Measurements from ENCODE around the gene SERBP1.

SERBP1 gene

DNA sequence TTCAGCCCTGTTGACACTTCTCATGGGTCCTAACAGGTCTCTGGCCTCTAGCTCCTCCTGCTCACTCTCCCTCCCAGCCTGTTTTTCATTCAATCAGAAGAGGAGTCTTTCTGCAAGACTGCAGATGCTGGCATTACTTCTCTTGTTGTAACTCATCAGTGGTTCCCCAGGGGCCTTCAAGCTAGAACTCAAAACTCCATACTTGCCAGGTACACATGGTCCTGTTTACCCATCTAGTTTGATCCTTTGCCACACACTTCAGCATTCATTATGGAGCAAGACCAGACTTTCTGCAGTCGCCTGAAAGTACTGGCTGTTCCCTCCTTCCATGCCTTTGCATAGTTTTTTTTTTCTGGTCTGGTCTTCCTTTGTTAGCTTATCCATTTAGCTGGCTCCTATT lies 47.9 kb downstream of the SERBP1 start:
- Mint-ChIP-seq H3K27me3 (no peaks in the 10 kb centered on the region), H3K27ac (no peak overlapping the region), H3K9me3 (peaks cover 30% of the 10 kb centered on the region), H3K36me3 (ENCODE audit: low read depth) (peaks cover 7% of the 10 kb centered on the region), H3K4me1 (ENCODE audit: low read depth) (no peaks in the 10 kb centered on the region), H3K4me3 (no peak overlapping the region)
- intact Hi-C loops (cut with micrococcal nuclease), result no loop called here

DNA sequence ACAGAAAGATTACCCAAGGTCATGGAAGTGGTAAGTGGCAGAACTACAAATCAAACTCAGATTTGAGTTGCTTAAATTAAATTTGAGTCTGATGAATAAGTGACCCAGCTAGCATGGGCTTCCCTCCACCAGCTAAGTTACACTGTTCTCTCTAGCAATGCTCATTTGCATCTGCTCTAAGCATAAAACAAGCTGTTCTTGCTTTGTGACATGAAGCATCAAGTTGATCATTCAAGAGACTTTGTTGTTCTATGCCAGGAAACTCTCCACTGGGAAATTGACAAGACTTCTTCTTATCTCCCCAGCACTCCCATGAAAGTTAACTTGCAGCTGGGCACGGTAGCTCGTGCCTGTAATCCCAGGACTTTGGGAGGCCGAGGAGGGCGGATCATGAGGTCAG lies 49.0 kb downstream of the SERBP1 start:
- peaks cover 7% of the 10 kb centered on the region for H3K36me3 Mint-ChIP-seq (ENCODE audit: low read depth)
- no peaks in the 10 kb centered on the region for H3K4me1 Mint-ChIP-seq (ENCODE audit: low read depth)
- intact Hi-C loops (cut with micrococcal nuclease), result no loop called here
- H3K9me3 Mint-ChIP-seq, result peaks cover 30% of the 10 kb centered on the region
- no peaks in the 10 kb centered on the region for H3K27me3 Mint-ChIP-seq
- H3K4me3 Mint-ChIP-seq, result no peak overlapping the region
- no peak overlapping the region for H3K27ac Mint-ChIP-seq

DNA sequence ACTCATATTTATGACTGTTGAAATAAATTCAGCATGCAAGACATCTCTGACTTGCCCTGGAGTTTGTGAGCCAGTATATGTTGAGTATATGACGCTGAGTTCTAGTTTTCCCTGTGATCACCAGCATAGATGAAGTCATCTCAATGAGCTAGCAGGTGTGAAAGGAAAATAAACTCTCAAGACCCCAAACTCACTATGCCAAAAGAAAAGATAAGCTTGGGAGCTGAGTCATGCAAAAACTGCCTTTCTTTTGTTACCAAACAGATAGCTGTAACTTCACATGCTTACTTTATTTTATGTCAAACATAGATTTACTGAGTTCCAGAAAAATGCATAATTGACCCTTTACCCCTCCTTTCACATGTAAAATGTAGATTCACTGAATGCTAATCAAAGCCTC lies 52.9 kb downstream of the SERBP1 start:
- H3K36me3 Mint-ChIP-seq (ENCODE audit: low read depth), result no peaks in the 10 kb centered on the region
- no peak overlapping the region for H3K4me3 Mint-ChIP-seq

DNA sequence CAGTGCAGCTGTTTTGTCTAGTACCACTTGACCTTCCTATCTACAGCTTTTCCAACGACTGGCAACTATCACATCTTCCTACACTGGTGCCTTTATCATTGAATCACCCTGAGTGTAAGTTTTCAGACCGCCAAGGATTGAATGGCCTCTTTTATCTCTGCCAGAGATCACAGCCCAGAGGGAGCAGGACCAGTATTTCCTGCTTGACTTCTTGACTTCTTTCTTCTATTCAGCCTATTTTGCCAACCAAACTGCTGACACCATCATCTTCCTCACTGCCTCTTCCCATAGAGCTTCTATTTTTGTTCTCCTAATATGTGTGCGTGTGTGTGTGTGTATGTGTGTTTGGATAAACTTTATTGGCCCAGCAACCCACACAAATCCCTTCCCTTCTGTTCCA lies 53.8 kb downstream of the SERBP1 start:
- no peak overlapping the region for H3K27ac Mint-ChIP-seq
- no peaks in the 10 kb centered on the region for H3K27me3 Mint-ChIP-seq
- no peaks in the 10 kb centered on the region for H3K9me3 Mint-ChIP-seq
- H3K36me3 Mint-ChIP-seq (ENCODE audit: low read depth), result no peaks in the 10 kb centered on the region
- no peaks in the 10 kb centered on the region for H3K4me1 Mint-ChIP-seq (ENCODE audit: low read depth)
- intact Hi-C loops (cut with micrococcal nuclease), result no loop called here
- H3K4me3 Mint-ChIP-seq, result no peak overlapping the region

More for the DNA sequence above, 52.9 kb downstream of the SERBP1 start:
- intact Hi-C loops (cut with micrococcal nuclease), result no loop called here
- no peak overlapping the region for H3K27ac Mint-ChIP-seq
- H3K4me1 Mint-ChIP-seq (ENCODE audit: low read depth), result no peaks in the 10 kb centered on the region
- H3K9me3 Mint-ChIP-seq, result no peaks in the 10 kb centered on the region
- no peaks in the 10 kb centered on the region for H3K27me3 Mint-ChIP-seq

DNA sequence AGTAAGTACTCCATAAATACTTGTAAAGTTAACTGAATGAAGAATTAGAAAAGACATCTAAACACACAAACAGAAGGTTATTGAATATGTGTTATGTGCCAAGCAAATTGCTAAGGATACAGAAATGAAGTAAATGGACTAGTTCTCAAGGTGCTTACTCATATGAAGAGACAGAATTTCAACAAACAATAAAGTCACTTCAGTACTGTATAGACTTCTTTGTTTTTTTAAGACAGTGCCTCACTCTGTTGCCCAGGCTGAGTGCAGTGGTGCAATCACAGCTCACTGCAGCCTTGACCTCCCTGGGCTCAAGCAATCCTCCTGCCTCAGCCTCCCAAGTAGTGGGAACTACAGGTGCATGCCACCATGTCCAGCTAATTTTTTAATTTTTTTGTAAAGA lies 57.3 kb downstream of the SERBP1 start:
- no peaks in the 10 kb centered on the region for H3K36me3 Mint-ChIP-seq (ENCODE audit: low read depth)
- H3K9me3 Mint-ChIP-seq, result no peaks in the 10 kb centered on the region

DNA sequence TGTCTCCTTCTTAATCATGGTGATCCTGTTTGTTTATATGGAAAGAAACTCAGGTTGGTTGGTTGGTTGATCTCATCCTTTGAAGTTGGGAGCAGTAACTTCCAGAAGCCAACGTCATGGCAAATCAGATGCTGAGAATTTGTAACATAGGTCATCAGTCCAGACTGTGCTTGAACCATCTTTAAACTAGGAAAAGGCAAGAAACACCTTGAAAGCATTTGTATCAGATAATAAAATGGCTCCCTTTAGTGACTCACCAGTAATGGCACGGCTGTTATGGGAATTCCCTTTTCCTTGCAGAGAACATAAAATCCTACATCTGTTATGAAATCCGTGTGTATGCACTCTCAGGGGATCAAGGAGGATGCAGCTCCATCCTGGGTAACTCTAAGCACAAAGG lies 58.1 kb downstream of the SERBP1 start:
- H3K4me1 Mint-ChIP-seq (ENCODE audit: low read depth), result no peaks in the 10 kb centered on the region
- no peaks in the 10 kb centered on the region for H3K9me3 Mint-ChIP-seq
- no peaks in the 10 kb centered on the region for H3K27me3 Mint-ChIP-seq
- H3K27ac Mint-ChIP-seq, result no peak overlapping the region
- intact Hi-C loops (cut with micrococcal nuclease), result no loop called here
- no peak overlapping the region for H3K4me3 Mint-ChIP-seq
- no peaks in the 10 kb centered on the region for H3K36me3 Mint-ChIP-seq (ENCODE audit: low read depth)

More for the DNA sequence above, 57.3 kb downstream of the SERBP1 start:
- H3K27me3 Mint-ChIP-seq, result no peaks in the 10 kb centered on the region
- H3K27ac Mint-ChIP-seq, result no peak overlapping the region
- intact Hi-C loops (cut with micrococcal nuclease), result no loop called here
- no peak overlapping the region for H3K4me3 Mint-ChIP-seq
- no peaks in the 10 kb centered on the region for H3K4me1 Mint-ChIP-seq (ENCODE audit: low read depth)

DNA sequence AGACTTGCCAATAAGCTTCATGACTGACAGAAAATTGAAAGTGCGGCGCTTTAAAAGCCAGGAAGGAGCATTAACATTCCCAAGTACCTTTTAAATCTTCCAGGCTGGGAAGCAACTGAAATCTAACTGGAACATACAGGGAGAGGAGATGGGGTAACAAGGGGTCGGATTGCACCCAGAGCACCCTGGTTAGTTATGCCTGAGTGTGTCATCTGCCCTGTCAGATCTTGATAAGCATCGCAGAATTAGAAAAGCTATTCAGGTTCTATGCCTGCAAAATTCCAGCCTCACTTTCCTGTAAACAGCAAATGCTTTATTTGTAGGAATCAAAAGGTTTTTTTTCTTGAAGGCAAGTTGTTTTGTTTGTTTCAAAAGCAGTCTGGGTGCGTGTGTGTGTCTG lies 58.5 kb downstream of the SERBP1 start:
- intact Hi-C loops (cut with micrococcal nuclease), result no loop called here
- Mint-ChIP-seq H3K4me3 (no peak overlapping the region), H3K27me3 (no peaks in the 10 kb centered on the region), H3K27ac (no peak overlapping the region), H3K4me1 (ENCODE audit: low read depth) (no peaks in the 10 kb centered on the region), H3K9me3 (no peaks in the 10 kb centered on the region), H3K36me3 (ENCODE audit: low read depth) (no peaks in the 10 kb centered on the region)

DNA sequence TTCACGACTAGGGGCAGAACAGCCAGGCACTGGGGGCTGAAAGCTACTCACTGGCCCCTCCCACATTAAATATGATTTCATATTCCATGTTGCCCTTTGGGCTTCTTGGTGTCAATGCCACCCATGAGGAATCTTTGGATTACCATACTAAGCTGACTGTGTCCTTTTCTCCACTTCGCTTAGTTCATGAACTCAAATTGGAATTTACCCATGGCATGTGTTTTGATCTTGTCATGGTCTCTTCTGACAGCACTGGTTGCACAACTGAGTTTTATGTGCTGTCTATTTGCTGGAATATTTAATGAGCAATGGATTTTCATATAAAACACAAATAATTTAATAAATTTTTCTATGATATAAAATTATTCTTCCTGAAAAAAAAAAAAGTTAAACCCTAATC lies 59.2 kb downstream of the SERBP1 start:
- Mint-ChIP-seq H3K4me3 (no peak overlapping the region), H3K4me1 (ENCODE audit: low read depth) (no peaks in the 10 kb centered on the region), H3K27ac (no peak overlapping the region), H3K9me3 (no peaks in the 10 kb centered on the region), H3K36me3 (ENCODE audit: low read depth) (no peaks in the 10 kb centered on the region), H3K27me3 (no peaks in the 10 kb centered on the region)
- intact Hi-C loops (cut with micrococcal nuclease), result no loop called here

DNA sequence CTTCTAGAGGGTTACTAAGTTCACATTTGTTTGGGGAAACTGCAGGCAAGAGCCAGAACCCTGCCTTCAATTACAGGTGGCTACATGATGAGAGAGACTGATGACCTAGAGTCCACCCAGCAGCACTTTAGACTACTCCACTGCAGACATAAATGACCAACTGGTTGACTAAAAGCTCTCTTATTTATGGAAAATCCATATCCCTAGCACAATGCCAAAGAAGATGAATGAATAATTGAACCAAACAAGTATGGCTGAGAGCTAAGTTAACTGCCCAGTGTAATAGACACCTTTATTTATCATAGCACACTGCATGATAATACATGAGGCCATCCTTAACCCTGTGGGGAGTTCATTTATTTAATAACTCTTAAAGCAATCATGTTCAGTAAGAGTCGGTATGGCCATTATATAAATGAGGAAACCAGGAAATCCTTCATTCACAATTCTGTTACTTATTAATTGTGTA lies 62.1 kb downstream of the SERBP1 start:
- H3K36me3 Mint-ChIP-seq (ENCODE audit: low read depth), result no peaks in the 10 kb centered on the region
- no peak overlapping the region for H3K27ac Mint-ChIP-seq

DNA sequence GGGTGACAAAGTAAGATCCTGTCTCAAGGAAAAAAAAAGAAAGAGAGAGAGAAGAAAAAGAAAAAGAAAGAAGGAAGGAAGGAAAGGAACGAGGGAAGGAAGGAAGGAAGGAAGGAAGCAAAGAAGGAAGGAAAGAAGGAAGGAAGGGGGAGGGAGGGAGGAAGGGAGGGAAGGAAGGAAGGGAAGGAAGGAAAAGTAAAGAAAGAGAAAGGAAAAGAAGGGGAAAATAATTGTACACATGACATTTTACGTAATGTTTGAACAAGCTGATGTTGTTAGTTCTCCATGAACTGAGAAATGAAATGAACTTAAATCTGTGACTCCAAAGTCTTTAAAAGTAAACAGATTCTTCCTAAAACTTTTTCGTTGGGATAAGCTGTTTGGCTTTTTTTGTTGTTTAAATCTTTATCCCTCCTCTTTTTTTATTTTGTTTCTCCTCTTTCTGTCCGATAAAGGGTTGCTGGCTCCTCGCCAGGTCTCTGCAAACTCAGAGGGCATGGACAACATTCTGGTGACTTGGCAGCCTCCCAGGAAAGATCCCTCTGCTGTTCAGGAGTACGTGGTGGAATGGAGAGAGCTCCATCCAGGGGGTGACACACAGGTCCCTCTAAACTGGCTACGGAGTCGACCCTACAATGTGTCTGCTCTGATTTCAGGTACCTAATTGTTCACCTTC lies 62.7 kb downstream of the SERBP1 start:
- Mint-ChIP-seq H3K27ac (no peak overlapping the region), H3K4me1 (ENCODE audit: low read depth) (no peaks in the 10 kb centered on the region), H3K9me3 (no peaks in the 10 kb centered on the region), H3K4me3 (no peak overlapping the region), H3K36me3 (ENCODE audit: low read depth) (no peaks in the 10 kb centered on the region), H3K27me3 (no peaks in the 10 kb centered on the region)
- intact Hi-C loops (cut with micrococcal nuclease), result no loop called here

More for the DNA sequence above, 62.1 kb downstream of the SERBP1 start:
- Mint-ChIP-seq H3K4me3 (no peak overlapping the region), H3K27me3 (no peaks in the 10 kb centered on the region), H3K9me3 (no peaks in the 10 kb centered on the region), H3K4me1 (ENCODE audit: low read depth) (no peaks in the 10 kb centered on the region)
- intact Hi-C loops (cut with micrococcal nuclease), result no loop called here

DNA sequence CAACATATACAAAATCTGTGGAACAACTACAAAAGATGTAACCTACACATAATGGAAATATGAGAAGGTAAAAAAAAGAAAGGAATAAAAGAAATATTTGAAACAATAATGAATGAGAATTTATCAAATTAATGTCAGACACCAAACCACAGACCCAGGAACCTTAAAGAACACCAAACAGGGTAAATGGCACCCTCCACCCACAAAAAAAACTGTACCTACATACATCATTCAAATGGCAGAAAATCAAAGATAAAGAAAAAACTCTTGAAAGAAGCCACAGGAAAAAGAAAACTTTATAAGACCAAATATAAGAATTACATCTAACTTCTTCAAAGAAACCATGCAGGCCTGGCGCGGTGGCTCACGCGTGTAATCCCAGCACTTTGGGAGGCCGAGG lies 68.6 kb downstream of the SERBP1 start:
- H3K4me3 Mint-ChIP-seq, result no peak overlapping the region
- no peak overlapping the region for H3K27ac Mint-ChIP-seq
- H3K9me3 Mint-ChIP-seq, result no peaks in the 10 kb centered on the region
- no peaks in the 10 kb centered on the region for H3K36me3 Mint-ChIP-seq (ENCODE audit: low read depth)
- no peaks in the 10 kb centered on the region for H3K4me1 Mint-ChIP-seq (ENCODE audit: low read depth)
- intact Hi-C loops (cut with micrococcal nuclease), result no loop called here
- no peaks in the 10 kb centered on the region for H3K27me3 Mint-ChIP-seq

DNA sequence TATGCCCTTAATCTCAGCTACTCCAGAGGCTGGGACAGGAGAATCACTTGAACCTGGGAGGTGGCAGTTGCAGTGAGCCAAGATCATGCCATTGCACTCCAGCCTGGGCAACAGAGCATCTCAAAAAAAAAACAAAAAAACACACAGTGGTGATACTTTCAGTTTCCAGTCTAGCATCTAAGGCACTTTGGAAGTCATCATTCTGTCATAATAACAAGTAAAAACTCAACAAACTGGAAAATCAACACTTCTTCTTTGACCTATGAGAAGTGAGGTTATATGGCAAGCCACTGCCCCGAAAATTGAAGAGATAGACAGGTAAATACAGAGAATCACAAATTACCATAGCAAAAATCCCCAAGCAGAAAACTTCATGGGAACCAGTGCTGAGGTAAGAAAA lies 70.6 kb downstream of the SERBP1 start:
- H3K27ac Mint-ChIP-seq, result no peak overlapping the region

More for the DNA sequence above, 70.6 kb downstream of the SERBP1 start:
- intact Hi-C loops (cut with micrococcal nuclease), result no loop called here
- Mint-ChIP-seq H3K4me1 (ENCODE audit: low read depth) (no peaks in the 10 kb centered on the region), H3K27me3 (no peaks in the 10 kb centered on the region), H3K4me3 (no peak overlapping the region), H3K9me3 (no peaks in the 10 kb centered on the region), H3K36me3 (ENCODE audit: low read depth) (no peaks in the 10 kb centered on the region)

Data from dendritic cell treated with granulocyte-macrophage colony-stimulating factor and Interleukin-4, amounts not matched to agents 40 ng/mL and 50 ng/mL, for 4 days (primary cell).